ENCODE data around the gene C20orf96. TPM values are rescaled to one million over a fixed set of nuclear protein-coding genes. Genes with fewer than 3 reads are reported as not detected.
"Not testable (repeated sequence)": the region's sequence is repeated elsewhere in the genome, so short reads cannot be mapped to it uniquely, and the experiment has no call there.

C20orf96 gene
- total RNA-seq = 1 to 10 TPM; 6.8 to 8.5 TPM

GRCh38 chr20:290084-290831, at the start of gene C20orf96:
Gene C20orf96, minus strand, starts transcription at chr20:290750. Its CDS starts 140 bp downstream, at chr20:290610.
- H3K9me3 Mint-ChIP-seq (ENCODE audit: insufficient read depth) = no peaks in the 10 kb centered on the region
- DNase-seq (peak; percentile 93), ATAC-seq (peak; percentile 96)
- no peaks in the 10 kb centered on the region for H3K27me3 Mint-ChIP-seq (ENCODE audit: low read depth)
- POLR2A ChIA-PET = no interaction called here
- no peaks in the 10 kb centered on the region for H3K36me3 Mint-ChIP-seq (ENCODE audit: low read depth)
- H3K4me3 Mint-ChIP-seq = no peak within 1 kb of the TSS
- peaks cover 17% of the 10 kb centered on the region for H3K4me1 Mint-ChIP-seq (ENCODE audit: low read depth)
- CTCF ChIA-PET = interaction anchor here (1.2 to 2.0 kb wide), 3 partner anchors 24 to 41 kb away, joined by 4 to 11 read pairs (median 5); partner anchors contain the start of gene SOX12
- no peak within 1 kb of the TSS for H3K27ac Mint-ChIP-seq

GRCh38 chr20:336040-336439, 45.5 kb upstream of the C20orf96 start:
- CTCF ChIA-PET = interaction anchor here (1.1 kb wide), 1 partner anchor 70 kb away, joined by 3 read pairs; no protein-coding TSS in a partner anchor

GRCh38 chr20:334578-334977, 44.0 kb upstream of the C20orf96 start:
- ChIA-PET POLR2A (no interaction called here), CTCF (interaction anchor here (1.8 kb wide), 1 partner anchor 68 kb away, joined by 8 read pairs; no protein-coding TSS in a partner anchor)
- Mint-ChIP-seq H3K27ac (no peak overlapping the region), H3K4me3 (no peak overlapping the region), H3K4me1 (ENCODE audit: low read depth) (peaks cover 13% of the 10 kb centered on the region), H3K27me3 (ENCODE audit: low read depth) (no peaks in the 10 kb centered on the region), H3K36me3 (ENCODE audit: low read depth) (no peaks in the 10 kb centered on the region), H3K9me3 (ENCODE audit: insufficient read depth) (no peaks in the 10 kb centered on the region)
- DNase-seq = no peak
- no peak for ATAC-seq

More at GRCh38 chr20:336040-336439, 45.5 kb upstream of the C20orf96 start:
- H3K36me3 Mint-ChIP-seq (ENCODE audit: low read depth); H3K27ac Mint-ChIP-seq; POLR2A ChIA-PET; ATAC-seq; H3K4me3 Mint-ChIP-seq; H3K9me3 Mint-ChIP-seq (ENCODE audit: insufficient read depth); DNase-seq; H3K4me1 Mint-ChIP-seq (ENCODE audit: low read depth); H3K27me3 Mint-ChIP-seq (ENCODE audit: low read depth): not testable (repeated sequence)

GRCh38 chr20:330233-331149, 39.9 kb upstream of the C20orf96 start:
- peaks cover 37% of the 10 kb centered on the region for H3K4me1 Mint-ChIP-seq (ENCODE audit: low read depth)
- POLR2A ChIA-PET = interaction anchor here (1.3 kb wide), 1 partner anchor 32 kb away, joined by 4 read pairs; no protein-coding TSS in a partner anchor
- DNase-seq (peak; percentile 75), ATAC-seq (peak; percentile 59)
- no peaks in the 10 kb centered on the region for H3K27me3 Mint-ChIP-seq (ENCODE audit: low read depth)
- no peaks in the 10 kb centered on the region for H3K9me3 Mint-ChIP-seq (ENCODE audit: insufficient read depth)
- H3K36me3 Mint-ChIP-seq (ENCODE audit: low read depth) = peaks cover 2% of the 10 kb centered on the region
- H3K27ac Mint-ChIP-seq = no peak overlapping the region
- H3K4me3 Mint-ChIP-seq = no peak overlapping the region
- CTCF ChIA-PET = interaction anchor here (0.5 to 3.6 kb wide), 38 partner anchors 8 to 214 kb away, joined by 3 to 51 read pairs (median 4); partner anchors contain the start of genes CSNK2A1, DEFB129, NRSN2 and ZCCHC3

- no peak overlapping the region for H3K4me3 Mint-ChIP-seq
- DNase-seq (no peak), ATAC-seq (no peak)
- no peaks in the 10 kb centered on the region for H3K9me3 Mint-ChIP-seq (ENCODE audit: insufficient read depth)
- H3K27me3 Mint-ChIP-seq (ENCODE audit: low read depth) = no peaks in the 10 kb centered on the region
- ChIA-PET POLR2A (interaction anchor here (0.7 kb wide), 1 partner anchor 103 kb away, joined by 4 read pairs; the partner anchor contains the start of gene DEFB129), CTCF (interaction anchor here (0.8 to 3.6 kb wide), 16 partner anchors 10 to 192 kb away, joined by 3 to 51 read pairs (median 5); partner anchors contain the start of genes NRSN2 and ZCCHC3)
- peaks cover 39% of the 10 kb centered on the region for H3K4me1 Mint-ChIP-seq (ENCODE audit: low read depth)
- H3K27ac Mint-ChIP-seq = no peak overlapping the region
- H3K36me3 Mint-ChIP-seq (ENCODE audit: low read depth) = peaks cover 2% of the 10 kb centered on the region
Observed at GRCh38 chr20:329851-330232, 39.3 kb upstream of the C20orf96 start.

- ATAC-seq (no peak), DNase-seq (no peak)
- peaks cover 2% of the 10 kb centered on the region for H3K36me3 Mint-ChIP-seq (ENCODE audit: low read depth)
- H3K27ac Mint-ChIP-seq = peak overlapping the region; percentile 18
- H3K27me3 Mint-ChIP-seq (ENCODE audit: low read depth) = no peaks in the 10 kb centered on the region
- H3K4me3 Mint-ChIP-seq = peak overlapping the region; percentile 47
- ChIA-PET CTCF (interaction anchor here (1.5 to 3.6 kb wide), 6 partner anchors 9 to 103 kb away, joined by 5 to 51 read pairs (median 16); partner anchors contain the start of gene NRSN2), POLR2A (interaction anchor here (0.7 kb wide), 1 partner anchor 102 kb away, joined by 4 read pairs; the partner anchor contains the start of gene DEFB129)
- H3K9me3 Mint-ChIP-seq (ENCODE audit: insufficient read depth) = no peaks in the 10 kb centered on the region
- H3K4me1 Mint-ChIP-seq (ENCODE audit: low read depth) = peaks cover 46% of the 10 kb centered on the region
Observed at GRCh38 chr20:328975-329695, 38.6 kb upstream of the C20orf96 start.

GRCh38 chr20:328027-328974, 37.8 kb upstream of the C20orf96 start:
- Mint-ChIP-seq H3K4me1 (ENCODE audit: low read depth) (peaks cover 51% of the 10 kb centered on the region), H3K27me3 (ENCODE audit: low read depth) (no peaks in the 10 kb centered on the region), H3K27ac (peak overlapping the region; percentile 18), H3K9me3 (ENCODE audit: insufficient read depth) (no peaks in the 10 kb centered on the region), H3K4me3 (peak overlapping the region; percentile 74), H3K36me3 (ENCODE audit: low read depth) (peaks cover 2% of the 10 kb centered on the region)
- ATAC-seq = no peak
- POLR2A ChIA-PET = no interaction called here
- CTCF ChIA-PET = interaction anchor here (1.5 to 3.5 kb wide), 2 partner anchors 18 to 103 kb away, joined by 5 to 26 read pairs; partner anchors contain the start of gene NRSN2
- no peak for DNase-seq

GRCh38 chr20:327186-328026, 36.9 kb upstream of the C20orf96 start:
- H3K4me1 Mint-ChIP-seq (ENCODE audit: low read depth) = peaks cover 51% of the 10 kb centered on the region
- ChIA-PET CTCF (no interaction called here), POLR2A (no interaction called here)
- no peak for ATAC-seq
- peaks cover 2% of the 10 kb centered on the region for H3K36me3 Mint-ChIP-seq (ENCODE audit: low read depth)
- H3K27me3 Mint-ChIP-seq (ENCODE audit: low read depth) = no peaks in the 10 kb centered on the region
- no peak overlapping the region for H3K27ac Mint-ChIP-seq
- DNase-seq = peak; percentile 76
- no peaks in the 10 kb centered on the region for H3K9me3 Mint-ChIP-seq (ENCODE audit: insufficient read depth)
- H3K4me3 Mint-ChIP-seq = peak overlapping the region; percentile 74

GRCh38 chr20:326645-327185, 36.2 kb upstream of the C20orf96 start:
- no peak overlapping the region for H3K27ac Mint-ChIP-seq
- peak overlapping the region; percentile 74 for H3K4me3 Mint-ChIP-seq
- no peaks in the 10 kb centered on the region for H3K9me3 Mint-ChIP-seq (ENCODE audit: insufficient read depth)
- no peaks in the 10 kb centered on the region for H3K27me3 Mint-ChIP-seq (ENCODE audit: low read depth)
- ChIA-PET CTCF (interaction anchor here (1.0 to 2.2 kb wide), 2 partner anchors 32 to 60 kb away, joined by 4 to 6 read pairs; no protein-coding TSS in a partner anchor), POLR2A (interaction anchor here (3.4 kb wide), 1 partner anchor 28 kb away, joined by 49 read pairs; the partner anchor contains the start of gene ZCCHC3)
- peaks cover 51% of the 10 kb centered on the region for H3K4me1 Mint-ChIP-seq (ENCODE audit: low read depth)
- ATAC-seq (no peak), DNase-seq (no peak)
- peaks cover 2% of the 10 kb centered on the region for H3K36me3 Mint-ChIP-seq (ENCODE audit: low read depth)

Measured in activated CD8-positive, alpha-beta T cell treated with anti-CD3 and anti-CD28 coated beads, Interleukin-2, amount 10 ng/mL, durations not matched to agents 7 days and 5 days (primary cell).